ENCODE data around the gene SLBP.

DNA sequence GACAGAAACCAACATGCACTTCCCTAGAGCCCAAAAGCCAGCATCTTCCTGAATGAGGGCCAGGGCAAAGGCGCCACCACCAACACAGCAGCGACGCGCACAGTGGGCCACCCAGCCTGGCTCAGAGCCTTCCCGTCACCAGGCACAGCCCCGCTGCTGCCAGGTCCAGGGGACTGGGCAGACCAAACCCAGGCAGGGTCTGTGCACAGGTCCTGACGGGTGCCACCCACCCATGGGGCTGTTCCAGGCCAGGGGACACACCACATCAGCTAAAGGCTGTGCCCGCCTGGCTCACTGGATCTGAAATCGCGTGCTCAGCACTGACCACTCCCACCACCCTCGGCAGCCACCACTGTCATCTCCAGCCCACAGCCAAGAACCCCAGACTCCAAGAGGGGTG, 41.8 kb downstream of the SLBP start:
- TF ChIP-seq, protein P1, sequence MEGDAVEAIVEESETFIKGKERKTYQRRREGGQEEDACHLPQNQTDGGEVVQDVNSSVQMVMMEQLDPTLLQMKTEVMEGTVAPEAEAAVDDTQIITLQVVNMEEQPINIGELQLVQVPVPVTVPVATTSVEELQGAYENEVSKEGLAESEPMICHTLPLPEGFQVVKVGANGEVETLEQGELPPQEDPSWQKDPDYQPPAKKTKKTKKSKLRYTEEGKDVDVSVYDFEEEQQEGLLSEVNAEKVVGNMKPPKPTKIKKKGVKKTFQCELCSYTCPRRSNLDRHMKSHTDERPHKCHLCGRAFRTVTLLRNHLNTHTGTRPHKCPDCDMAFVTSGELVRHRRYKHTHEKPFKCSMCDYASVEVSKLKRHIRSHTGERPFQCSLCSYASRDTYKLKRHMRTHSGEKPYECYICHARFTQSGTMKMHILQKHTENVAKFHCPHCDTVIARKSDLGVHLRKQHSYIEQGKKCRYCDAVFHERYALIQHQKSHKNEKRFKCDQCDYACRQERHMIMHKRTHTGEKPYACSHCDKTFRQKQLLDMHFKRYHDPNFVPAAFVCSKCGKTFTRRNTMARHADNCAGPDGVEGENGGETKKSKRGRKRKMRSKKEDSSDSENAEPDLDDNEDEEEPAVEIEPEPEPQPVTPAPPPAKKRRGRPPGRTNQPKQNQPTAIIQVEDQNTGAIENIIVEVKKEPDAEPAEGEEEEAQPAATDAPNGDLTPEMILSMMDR (IDR thresholded peaks at IDR 0.05; ENCODE audit: low read depth, low read length), result no peak
- TF ChIP-seq EZH2phosphoT487 (IDR thresholded peaks at IDR 0.05; ENCODE audit: low read depth), result no peak

All from OCI-LY3 (cell line).